ENCODE measurements around the gene SIK2.

SIK2 gene

GRCh38 chr11:111591187-111591960 is 10.9 kb upstream of the SIK2 start:
- no peaks in the 10 kb centered on the region for H3K9me3 Mint-ChIP-seq
- no peak overlapping the region for H3K27ac Mint-ChIP-seq
- no peak overlapping the region for H3K4me3 Mint-ChIP-seq
- ATAC-seq (ENCODE audit: low read depth) (no peak), DNase-seq (ENCODE audit: low spot score in 2 of 2) (no peak)
- H3K27me3 Mint-ChIP-seq = peaks cover 1% of the 10 kb centered on the region
- peaks cover 6% of the 10 kb centered on the region for H3K4me1 Mint-ChIP-seq
- no peaks in the 10 kb centered on the region for H3K36me3 Mint-ChIP-seq

- ATAC-seq (ENCODE audit: low read depth) (no peak), DNase-seq (ENCODE audit: low spot score in 2 of 2) (no peak)
- Mint-ChIP-seq H3K4me1 (peaks cover 3% of the 10 kb centered on the region), H3K9me3 (no peaks in the 10 kb centered on the region), H3K27me3 (peaks cover 1% of the 10 kb centered on the region), H3K27ac (no peak overlapping the region), H3K4me3 (no peak overlapping the region), H3K36me3 (no peaks in the 10 kb centered on the region)
Measured at GRCh38 chr11:111592491-111592890, 9.8 kb upstream of the SIK2 start.

GRCh38 chr11:111596319-111596718 is 5.9 kb upstream of the SIK2 start:
- no peak for DNase-seq (ENCODE audit: low spot score in 2 of 2)
- no peaks in the 10 kb centered on the region for H3K27me3 Mint-ChIP-seq
- no peak overlapping the region for H3K4me3 Mint-ChIP-seq
- peak; percentile 56 for ATAC-seq (ENCODE audit: low read depth)
- H3K36me3 Mint-ChIP-seq = no peaks in the 10 kb centered on the region
- H3K4me1 Mint-ChIP-seq = peaks cover 3% of the 10 kb centered on the region
- H3K27ac Mint-ChIP-seq = no peak overlapping the region
- no peaks in the 10 kb centered on the region for H3K9me3 Mint-ChIP-seq

- Mint-ChIP-seq H3K4me1 (peaks cover 7% of the 10 kb centered on the region), H3K36me3 (peaks cover 1% of the 10 kb centered on the region), H3K4me3 (no peak overlapping the region), H3K27ac (peak overlapping the region; percentile 21), H3K27me3 (no peaks in the 10 kb centered on the region), H3K9me3 (no peaks in the 10 kb centered on the region)
- DNase-seq (ENCODE audit: low spot score in 2 of 2) = no peak
- no peak for ATAC-seq (ENCODE audit: low read depth)
Measured at GRCh38 chr11:111598148-111598547, 4.1 kb upstream of the SIK2 start.

- Mint-ChIP-seq H3K4me3 (no peak overlapping the region), H3K27me3 (no peaks in the 10 kb centered on the region), H3K4me1 (peaks cover 11% of the 10 kb centered on the region), H3K36me3 (peaks cover 1% of the 10 kb centered on the region), H3K27ac (peak overlapping the region; percentile 21), H3K9me3 (no peaks in the 10 kb centered on the region)
- DNase-seq (ENCODE audit: low spot score in 2 of 2) (no peak), ATAC-seq (ENCODE audit: low read depth) (no peak)
Measured at GRCh38 chr11:111598559-111598958, 3.7 kb upstream of the SIK2 start.

- Mint-ChIP-seq H3K4me3 (peak overlapping the region; percentile 95), H3K9me3 (no peaks in the 10 kb centered on the region), H3K36me3 (peaks cover 1% of the 10 kb centered on the region), H3K27me3 (no peaks in the 10 kb centered on the region), H3K27ac (peak overlapping the region; percentile 97), H3K4me1 (peaks cover 18% of the 10 kb centered on the region)
- no peak for DNase-seq (ENCODE audit: low spot score in 2 of 2)
- ATAC-seq (ENCODE audit: low read depth) = no peak
Measured at GRCh38 chr11:111601636-111601978, 642 bp upstream of the SIK2 start.

- ATAC-seq (ENCODE audit: low read depth) = no peak
- peak in 1 of 2 donors; percentile 14 for DNase-seq (ENCODE audit: low spot score in 2 of 2)
Measured at GRCh38 chr11:111602865-111603610, 789 bp downstream of the SIK2 start.

GRCh38 chr11:111603611-111604130 is 1.4 kb downstream of the SIK2 start:
- H3K9me3 Mint-ChIP-seq = no peaks in the 10 kb centered on the region
- H3K4me3 Mint-ChIP-seq = peak overlapping the region; percentile 95
- H3K27me3 Mint-ChIP-seq = no peaks in the 10 kb centered on the region
- peaks cover 1% of the 10 kb centered on the region for H3K36me3 Mint-ChIP-seq
- peaks cover 18% of the 10 kb centered on the region for H3K4me1 Mint-ChIP-seq
- H3K27ac Mint-ChIP-seq = peak overlapping the region; percentile 97
- no peak for ATAC-seq (ENCODE audit: low read depth)
- no peak for DNase-seq (ENCODE audit: low spot score in 2 of 2)

More at GRCh38 chr11:111602865-111603610, 789 bp downstream of the SIK2 start:
- H3K9me3 Mint-ChIP-seq = no peaks in the 10 kb centered on the region
- H3K27ac Mint-ChIP-seq = peak overlapping the region; percentile 97
- peak overlapping the region; percentile 95 for H3K4me3 Mint-ChIP-seq
- peaks cover 1% of the 10 kb centered on the region for H3K36me3 Mint-ChIP-seq
- H3K4me1 Mint-ChIP-seq = peaks cover 18% of the 10 kb centered on the region
- no peaks in the 10 kb centered on the region for H3K27me3 Mint-ChIP-seq

- peak overlapping the region; percentile 97 for H3K27ac Mint-ChIP-seq
- H3K36me3 Mint-ChIP-seq = peaks cover 1% of the 10 kb centered on the region
- no peaks in the 10 kb centered on the region for H3K27me3 Mint-ChIP-seq
- no peak for ATAC-seq (ENCODE audit: low read depth)
- H3K4me3 Mint-ChIP-seq = no peak overlapping the region
- peaks cover 18% of the 10 kb centered on the region for H3K4me1 Mint-ChIP-seq
- peak in 1 of 2 donors; percentile 43 for DNase-seq (ENCODE audit: low spot score in 2 of 2)
- no peaks in the 10 kb centered on the region for H3K9me3 Mint-ChIP-seq
Measured at GRCh38 chr11:111604392-111605009, 2.3 kb downstream of the SIK2 start.

GRCh38 chr11:111605681-111606080 is 3.4 kb downstream of the SIK2 start:
- H3K9me3 Mint-ChIP-seq = no peaks in the 10 kb centered on the region
- H3K27ac Mint-ChIP-seq = no peak overlapping the region
- H3K27me3 Mint-ChIP-seq = no peaks in the 10 kb centered on the region
- H3K4me3 Mint-ChIP-seq = no peak overlapping the region
- H3K36me3 Mint-ChIP-seq = peaks cover 1% of the 10 kb centered on the region
- no peak for DNase-seq (ENCODE audit: low spot score in 2 of 2)
- peaks cover 18% of the 10 kb centered on the region for H3K4me1 Mint-ChIP-seq
- no peak for ATAC-seq (ENCODE audit: low read depth)

GRCh38 chr11:111606986-111607385 is 4.7 kb downstream of the SIK2 start:
- no peak overlapping the region for H3K4me3 Mint-ChIP-seq
- H3K36me3 Mint-ChIP-seq = no peaks in the 10 kb centered on the region
- DNase-seq (ENCODE audit: low spot score in 2 of 2) = no peak
- no peaks in the 10 kb centered on the region for H3K27me3 Mint-ChIP-seq
- H3K9me3 Mint-ChIP-seq = no peaks in the 10 kb centered on the region
- peaks cover 16% of the 10 kb centered on the region for H3K4me1 Mint-ChIP-seq
- H3K27ac Mint-ChIP-seq = no peak overlapping the region
- no peak for ATAC-seq (ENCODE audit: low read depth)

- DNase-seq (ENCODE audit: low spot score in 2 of 2) (no peak), ATAC-seq (ENCODE audit: low read depth) (no peak)
- no peaks in the 10 kb centered on the region for H3K36me3 Mint-ChIP-seq
- no peaks in the 10 kb centered on the region for H3K27me3 Mint-ChIP-seq
- H3K27ac Mint-ChIP-seq = no peak overlapping the region
- H3K4me3 Mint-ChIP-seq = no peak overlapping the region
- no peaks in the 10 kb centered on the region for H3K9me3 Mint-ChIP-seq
- H3K4me1 Mint-ChIP-seq = peaks cover 16% of the 10 kb centered on the region
Measured at GRCh38 chr11:111607751-111608150, 5.5 kb downstream of the SIK2 start.

- H3K4me3 Mint-ChIP-seq = no peak overlapping the region
- no peaks in the 10 kb centered on the region for H3K9me3 Mint-ChIP-seq
- no peak overlapping the region for H3K27ac Mint-ChIP-seq
Measured at GRCh38 chr11:111612224-111612623, 10.0 kb downstream of the SIK2 start.

GRCh38 chr11:111617286-111617685 is 15.0 kb downstream of the SIK2 start:
- no peak overlapping the region for H3K4me3 Mint-ChIP-seq
- ATAC-seq (ENCODE audit: low read depth) = no peak
- no peaks in the 10 kb centered on the region for H3K27me3 Mint-ChIP-seq
- H3K4me1 Mint-ChIP-seq = no peaks in the 10 kb centered on the region
- DNase-seq (ENCODE audit: low spot score in 2 of 2) = no peak
- H3K9me3 Mint-ChIP-seq = no peaks in the 10 kb centered on the region
- peaks cover 12% of the 10 kb centered on the region for H3K36me3 Mint-ChIP-seq
- no peak overlapping the region for H3K27ac Mint-ChIP-seq

More at GRCh38 chr11:111612224-111612623, 10.0 kb downstream of the SIK2 start:
- DNase-seq (ENCODE audit: low spot score in 2 of 2) (no peak), ATAC-seq (ENCODE audit: low read depth) (no peak)
- Mint-ChIP-seq H3K36me3 (peaks cover under 1% of the 10 kb centered on the region), H3K27me3 (no peaks in the 10 kb centered on the region), H3K4me1 (no peaks in the 10 kb centered on the region)

Measured in memory B cell (primary cell).